Sigmoid colon (tissue), 7 donors: ENCODE results near the gene RPS6KL1. TPM values are rescaled to one million over a fixed set of nuclear protein-coding genes. Genes with fewer than 3 reads are reported as not detected.

Experiments
- DNase-seq: peaks from one replicate; pipeline ENCODE4 v3.0.0-alpha.2; 2019
- H3K27ac ChIP-seq, 4 donors: fragments of 200-600 bp; sonication (generic); one replicate each; pipeline ENCODE4 v1.5.1; 2016 to 2019; ENCODE audit warnings: mild to moderate bottlenecking in 1 of 4
- H3K27me3 ChIP-seq, 3 donors: fragments of 200-600 bp; sonication (generic); one replicate each; pipeline ENCODE4 v1.5.1; 2019; ENCODE audit warnings: mild to moderate bottlenecking in 1 of 3
- H3K36me3 ChIP-seq, 4 donors: fragments of 200-600 bp; sonication (generic); one replicate each; pipeline ENCODE4 v1.5.1; 2016 to 2019
- H3K4me1 ChIP-seq, 4 donors: fragments of 200-600 bp; sonication (generic); one replicate each; pipeline ENCODE4 v1.5.1; 2017 to 2019
- H3K4me3 ChIP-seq, 4 donors: fragments of 200-600 bp; sonication (generic); one replicate each; pipeline ENCODE4 v1.5.1; 2017 to 2019; ENCODE audit warnings: mild to moderate bottlenecking in 2 of 4, moderate library complexity in 1 of 4
- H3K9me3 ChIP-seq, 4 donors: fragments of 200-600 bp in 3 of 4; sonication (generic) in 3 of 4; one replicate each; pipeline versions ENCODE4 v1.5.1 to v1.6.1; 2013 to 2019
- EP300 ChIP-seq, 4 donors: sonication (generic); formaldehyde crosslinking; IDR thresholded peaks; one replicate each; pipeline ENCODE4 v1.6.1; 2017; ENCODE audit warnings: antibody characterized with exemption in 4 of 4
- POLR2A ChIP-seq, 2 donors: fragments of 450-650 bp; IDR thresholded peaks; one replicate each; pipeline ENCODE4 v1.6.1; 2016; ENCODE audit warnings: antibody characterized with exemption in 2 of 2, mild to moderate bottlenecking in 2 of 2, moderate library complexity in 2 of 2
- POLR2AphosphoS5 ChIP-seq, 4 donors: sonication (generic); formaldehyde crosslinking; IDR thresholded peaks; one replicate each; pipeline ENCODE4 v1.6.1; 2017; ENCODE audit warnings: antibody characterized with exemption in 4 of 4
- WGBS, 2 donors: extraction: QIAGEN DNeasy Blood & Tissue Kit; methylation state at CpG; one replicate each; pipeline ENCODE4 v1.1.7; 2013; 5-methylcytosine and 5-hydroxymethylcytosine counted together
- intact Hi-C: fragments of 100-400 bp; cut with DNase I; formaldehyde crosslinking; loops from one replicate; pipeline ENCODE4 v1.15.1; 2023
- polyA plus RNA-seq, 3 donors: library from polyadenylated mRNA; stranded (reverse); fragments of 200-250 nt; gene quantifications; one replicate each; pipeline ENCODE4 v1.2.3, GENCODE V29; 2013
- total RNA-seq, 4 donors: library from RNA; depleted of rRNA; stranded (reverse); fragments of >200 nt; gene quantifications; one replicate each; pipeline ENCODE4 v1.1.0, GENCODE V29; 2016
- TF ChIP-seq, protein P1 (sequence below), 4 experiments: fragments of 450-650 bp in 3 of 4; fragments of 200-600 bp in 1 of 4; IDR thresholded peaks; one replicate each; pipeline ENCODE4 v1.5.1; 2016 to 2019; ENCODE audit warnings: antibody characterized with exemption in 4 of 4, mild to moderate bottlenecking in 3 of 4, moderate library complexity in 2 of 4
- donor health status: healthy with polysubstance abuse.
- donor health status: Bipolar disorder and iron deficiency.
- donor health status: healthy.

Gene RPS6KL1
- total and polyA plus RNA-seq, 7 donors = 1.8 to 11.1 (median 4.6) TPM

GRCh38 chr14:74952697-74953484 is 29.8 kb upstream of the RPS6KL1 start:
- no peak for DNase-seq
- no peaks in the 10 kb centered on the region for H3K36me3 ChIP-seq
- 84 to 87% methylated on average over 18 of the region's 18 CpGs for WGBS, 2 donors
- H3K4me3 ChIP-seq = peak overlapping the region in 1 of 4 donors; percentile 47
- peaks cover 0 to 22% (median 15%) of the 10 kb centered on the region in 4 donors for H3K4me1 ChIP-seq
- peaks cover 0 to 59% (median 6%) of the 10 kb centered on the region in 3 donors for H3K27me3 ChIP-seq
- intact Hi-C loops = no loop called here
- TF ChIP-seq POLR2AphosphoS5 (IDR thresholded peaks at IDR 0.05) (no peak), EP300 (IDR thresholded peaks at IDR 0.05) (no peak), POLR2A (IDR thresholded peaks at IDR 0.05) (no peak)
- TF ChIP-seq, protein P1, sequence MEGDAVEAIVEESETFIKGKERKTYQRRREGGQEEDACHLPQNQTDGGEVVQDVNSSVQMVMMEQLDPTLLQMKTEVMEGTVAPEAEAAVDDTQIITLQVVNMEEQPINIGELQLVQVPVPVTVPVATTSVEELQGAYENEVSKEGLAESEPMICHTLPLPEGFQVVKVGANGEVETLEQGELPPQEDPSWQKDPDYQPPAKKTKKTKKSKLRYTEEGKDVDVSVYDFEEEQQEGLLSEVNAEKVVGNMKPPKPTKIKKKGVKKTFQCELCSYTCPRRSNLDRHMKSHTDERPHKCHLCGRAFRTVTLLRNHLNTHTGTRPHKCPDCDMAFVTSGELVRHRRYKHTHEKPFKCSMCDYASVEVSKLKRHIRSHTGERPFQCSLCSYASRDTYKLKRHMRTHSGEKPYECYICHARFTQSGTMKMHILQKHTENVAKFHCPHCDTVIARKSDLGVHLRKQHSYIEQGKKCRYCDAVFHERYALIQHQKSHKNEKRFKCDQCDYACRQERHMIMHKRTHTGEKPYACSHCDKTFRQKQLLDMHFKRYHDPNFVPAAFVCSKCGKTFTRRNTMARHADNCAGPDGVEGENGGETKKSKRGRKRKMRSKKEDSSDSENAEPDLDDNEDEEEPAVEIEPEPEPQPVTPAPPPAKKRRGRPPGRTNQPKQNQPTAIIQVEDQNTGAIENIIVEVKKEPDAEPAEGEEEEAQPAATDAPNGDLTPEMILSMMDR (IDR thresholded peaks at IDR 0.05) = no peak
- H3K27ac ChIP-seq = no peak overlapping the region
- H3K9me3 ChIP-seq = no peaks in the 10 kb centered on the region

GRCh38 chr14:74952180-74952665 is 29.2 kb upstream of the RPS6KL1 start:
- Histone ChIP-seq H3K4me1 (peaks cover 0 to 22% (median 15%) of the 10 kb centered on the region in 4 donors), H3K27me3 (peaks cover 0 to 59% (median 6%) of the 10 kb centered on the region in 3 donors), H3K27ac (no peak overlapping the region), H3K36me3 (no peaks in the 10 kb centered on the region), H3K4me3 (no peak overlapping the region), H3K9me3 (no peaks in the 10 kb centered on the region)
- DNase-seq = no peak
- TF ChIP-seq EP300 (IDR thresholded peaks at IDR 0.05) = no peak
- TF ChIP-seq, protein P1 (IDR thresholded peaks at IDR 0.05) = no peak
- no peak for TF ChIP-seq POLR2AphosphoS5 (IDR thresholded peaks at IDR 0.05)
- TF ChIP-seq POLR2A (IDR thresholded peaks at IDR 0.05) = no peak
- WGBS, 2 donors = 71 to 83% methylated on average over 6 of the region's 6 CpGs
- intact Hi-C loops = no loop called here

DNA sequence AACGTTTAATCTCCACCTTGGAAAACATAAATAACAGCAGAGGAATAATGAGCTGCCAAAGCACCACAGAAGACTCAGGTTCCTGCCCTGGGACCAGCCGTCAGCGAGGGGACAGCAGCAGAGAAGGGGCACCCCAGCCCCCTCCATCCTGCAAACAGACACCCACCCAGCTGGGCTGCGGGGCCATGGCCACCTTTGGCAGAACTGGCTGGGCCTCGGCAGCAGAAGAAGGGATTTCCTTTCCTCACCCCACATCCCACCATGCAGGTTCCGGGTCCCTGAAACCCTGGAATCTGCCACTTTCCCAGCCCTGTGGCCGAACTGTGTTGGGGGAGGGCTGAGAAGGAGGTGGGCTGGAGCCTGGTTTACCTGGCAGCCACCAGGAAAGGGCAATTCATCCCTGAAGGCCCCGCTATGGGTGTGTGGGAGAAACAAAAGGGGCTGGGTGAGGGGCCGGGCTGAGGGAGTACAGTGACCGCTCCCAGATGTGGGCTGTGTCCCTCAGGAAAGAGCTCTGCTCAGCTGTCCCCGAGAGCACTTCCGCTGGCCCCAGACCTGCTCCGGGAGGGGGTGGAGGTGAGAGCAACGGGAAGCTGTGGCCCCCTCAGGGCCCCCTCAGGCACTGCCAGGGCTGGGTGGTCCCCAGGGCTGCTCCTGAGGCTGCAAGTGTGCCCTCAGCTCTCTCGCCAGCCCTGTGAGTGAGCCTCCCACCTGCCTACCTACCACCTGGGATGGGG is 28.6 kb upstream of the RPS6KL1 start:
- H3K27ac ChIP-seq = no peak overlapping the region
- intact Hi-C loops = no loop called here
- H3K27me3 ChIP-seq = peaks cover 0 to 59% (median 6%) of the 10 kb centered on the region in 3 donors
- H3K4me3 ChIP-seq = no peak overlapping the region
- H3K9me3 ChIP-seq = no peaks in the 10 kb centered on the region
- peak; percentile 49 for DNase-seq
- WGBS, 2 donors = 47 to 56% methylated on average over 15 of the region's 15 CpGs
- TF ChIP-seq EP300 (IDR thresholded peaks at IDR 0.05) = no peak
- TF ChIP-seq POLR2A (IDR thresholded peaks at IDR 0.05) = no peak
- no peak for TF ChIP-seq POLR2AphosphoS5 (IDR thresholded peaks at IDR 0.05)
- TF ChIP-seq, protein P1 (IDR thresholded peaks at IDR 0.05) = no peak
- H3K4me1 ChIP-seq = peaks cover 0 to 22% (median 18%) of the 10 kb centered on the region in 4 donors
- no peaks in the 10 kb centered on the region for H3K36me3 ChIP-seq

- WGBS, 2 donors = 28 to 65% methylated on average over 9 of the region's 9 CpGs
- Histone ChIP-seq H3K4me1 (peaks cover 0 to 26% (median 22%) of the 10 kb centered on the region in 4 donors), H3K36me3 (no peaks in the 10 kb centered on the region), H3K27me3 (peaks cover 0 to 59% (median 6%) of the 10 kb centered on the region in 3 donors), H3K27ac (no peak overlapping the region), H3K9me3 (no peaks in the 10 kb centered on the region), H3K4me3 (no peak overlapping the region)
- intact Hi-C loops = no loop called here
- TF ChIP-seq POLR2AphosphoS5 (IDR thresholded peaks at IDR 0.05) (no peak), EP300 (IDR thresholded peaks at IDR 0.05) (no peak), POLR2A (IDR thresholded peaks at IDR 0.05) (no peak)
- TF ChIP-seq, protein P1 (IDR thresholded peaks at IDR 0.05) = no peak
- no peak for DNase-seq
Observed at GRCh38 chr14:74950795-74951442, 27.9 kb upstream of the RPS6KL1 start.
